BJ (cell line): ENCODE measurements around the gene EPS8L3. TPM values are rescaled to one million over a fixed set of nuclear protein-coding genes. Genes with fewer than 3 reads are reported as not detected.

Experiments
- CTCF ChIA-PET: fragments of 350-600 bp; formaldehyde crosslinking; extraction: SDS; loops from one replicate; lab custom pipeline; 2021; ENCODE audit warnings: antibody characterized with exemption, inconsistent platforms; lab: Yijun Ruan, JAX
- POLR2A ChIA-PET: fragments of 300-600 bp; sonication (Branson Sonifier 250); formaldehyde crosslinking; extraction: SDS; loops from one replicate; lab custom pipeline; 2021; ENCODE audit warnings: antibody characterized with exemption; lab: Charles Lee
- DNase-seq: peaks from one replicate; pipeline ENCODE4 v3.0.0-alpha.2; 2011; ENCODE audit warnings: low read depth
- H3K27me3 ChIP-seq: 2 replicates; pipeline ENCODE4 v1.6.0; 2011; ENCODE audit warnings: low read length; ENCODE audit not compliant: control insufficient read depth, insufficient read depth
- H3K36me3 ChIP-seq: 2 replicates; pipeline ENCODE4 v1.5.1; 2011; ENCODE audit warnings: low read length; ENCODE audit not compliant: control insufficient read depth, insufficient read depth
- H3K4me3 ChIP-seq: 2 replicates; pipeline ENCODE4 v1.5.1; 2011; ENCODE audit warnings: low read depth, mild to moderate bottlenecking, control low read depth, low read length
- CTCF ChIP-seq: IDR thresholded peaks from 2 replicates; pipeline ENCODE4 v1.5.1; 2011; ENCODE audit warnings: low read depth, mild to moderate bottlenecking, control low read depth, inconsistent platforms, low read length, moderate library complexity; ENCODE audit not compliant: insufficient read depth
- polyA minus RNA-seq: library from RNA; depleted of rRNA, polyadenylated mRNA; stranded (reverse); fragments of >200 nt; gene quantifications from 2 replicates; pipeline ENCODE4 v1.2.3, GENCODE V29; 2011; rRNA and poly(A)+ RNA removed
- polyA plus RNA-seq: library from polyadenylated mRNA; depleted of rRNA; stranded (reverse); fragments of >200 nt; gene quantifications from 2 replicates; pipeline ENCODE4 v1.2.3, GENCODE V29; 2011; rRNA removed

EPS8L3 gene
- polyA plus RNA-seq, result not detected in 2 replicates
- polyA minus RNA-seq, result not detected in 2 replicates

- no peaks in the 10 kb centered on the region for H3K27me3 ChIP-seq
- H3K4me3 ChIP-seq, result no peak within 1 kb of the TSS
- CTCF ChIA-PET, result interaction anchor here (1.1 to 2.8 kb wide), 3 partner anchors 10 to 123 kb away, joined by 3 to 11 read pairs (median 6); no protein-coding TSS in a partner anchor
- TF ChIP-seq CTCF, result no peak
- no peak for DNase-seq
- POLR2A ChIA-PET, result interaction anchor here (0.6 kb wide), 1 partner anchor 114 kb away, joined by 10 read pairs; no protein-coding TSS in a partner anchor
- H3K36me3 ChIP-seq, result no peaks in the 10 kb centered on the region
Observed at GRCh38 chr1:109763646-109764415, at the start of gene EPS8L3. TSS of gene EPS8L3 (minus strand) at chr1:109763923. CDS start at chr1:109761749, 2,174 bp downstream.

GRCh38 chr1:109812691-109813393, 49.1 kb upstream of the EPS8L3 start:
- no peak for DNase-seq
- ChIA-PET POLR2A (interaction anchor here (0.6 kb wide), 1 partner anchor 164 kb away, joined by 3 read pairs; no protein-coding TSS in a partner anchor), CTCF (interaction anchor here (1.9 kb wide), 1 partner anchor 20 kb away, joined by 7 read pairs; no protein-coding TSS in a partner anchor)
- no peak overlapping the region for H3K4me3 ChIP-seq
- no peaks in the 10 kb centered on the region for H3K27me3 ChIP-seq
- no peaks in the 10 kb centered on the region for H3K36me3 ChIP-seq
- TF ChIP-seq CTCF, result no peak

- ChIA-PET CTCF (interaction anchor here (0.5 to 1.2 kb wide), 3 partner anchors 8 to 169 kb away, joined by 3 to 4 read pairs (median 4); no protein-coding TSS in a partner anchor), POLR2A (no interaction called here)
- Histone ChIP-seq H3K36me3 (no peaks in the 10 kb centered on the region), H3K4me3 (no peak overlapping the region), H3K27me3 (no peaks in the 10 kb centered on the region)
- TF ChIP-seq CTCF, result no peak
- DNase-seq, result no peak
Observed at GRCh38 chr1:109808703-109809102, 45.0 kb upstream of the EPS8L3 start.

- no peak for TF ChIP-seq CTCF
- DNase-seq, result no peak
- Histone ChIP-seq H3K4me3 (no peak overlapping the region), H3K27me3 (no peaks in the 10 kb centered on the region), H3K36me3 (no peaks in the 10 kb centered on the region)
- CTCF ChIA-PET, result interaction anchor here (0.5 to 1.2 kb wide), 2 partner anchors 55 to 168 kb away, joined by 4 read pairs; no protein-coding TSS in a partner anchor
- POLR2A ChIA-PET, result no interaction called here
Observed at GRCh38 chr1:109807822-109808680, 44.3 kb upstream of the EPS8L3 start.
